ENCODE measurements around the gene CTAG1A.
"Not testable (repeated sequence)": the region's sequence is repeated elsewhere in the genome, so short reads cannot be mapped to it uniquely, and the experiment has no call there.

CTAG1A gene

GRCh38 chrX:154558896-154559295 lies 26.0 kb upstream of the CTAG1A start:
- H4K20me1 ChIP-seq (ENCODE audit: low read depth, low read length); H3K36me3 ChIP-seq (ENCODE audit: low read length); H3K79me2 ChIP-seq (ENCODE audit: insufficient read depth, low read length); H3K27me3 ChIP-seq (ENCODE audit: low read length); H3K9me2 ChIP-seq (replicated peaks; ENCODE audit: insufficient read depth, low read length); H3K4me3 ChIP-seq (ENCODE audit: insufficient read depth, low read length, poor library complexity, severe bottlenecking); H3F3A ChIP-seq (ENCODE audit: insufficient read depth); H3K4me2 ChIP-seq (ENCODE audit: low read depth, low read length, poor library complexity, severe bottlenecking); H2AFZ ChIP-seq (ENCODE audit: low read depth, low read length, severe bottlenecking); H3K9ac ChIP-seq (ENCODE audit: low read length); H3K9me3 ChIP-seq (ENCODE audit: insufficient read depth, low read length); H3K27ac ChIP-seq (ENCODE audit: low read depth, low read length): not testable (repeated sequence)

- not testable (repeated sequence) for H3K4me3 ChIP-seq (ENCODE audit: insufficient read depth, low read length, poor library complexity, severe bottlenecking); H3K27me3 ChIP-seq (ENCODE audit: low read length); H3K9me2 ChIP-seq (replicated peaks; ENCODE audit: insufficient read depth, low read length); H3K9ac ChIP-seq (ENCODE audit: low read length); H4K20me1 ChIP-seq (ENCODE audit: low read depth, low read length); H3K27ac ChIP-seq (ENCODE audit: low read depth, low read length); H3F3A ChIP-seq (ENCODE audit: insufficient read depth); H3K9me3 ChIP-seq (ENCODE audit: insufficient read depth, low read length); H3K36me3 ChIP-seq (ENCODE audit: low read length); H2AFZ ChIP-seq (ENCODE audit: low read depth, low read length, severe bottlenecking); H3K4me2 ChIP-seq (ENCODE audit: low read depth, low read length, poor library complexity, severe bottlenecking); H3K79me2 ChIP-seq (ENCODE audit: insufficient read depth, low read length)
Measured at GRCh38 chrX:154560326-154560725, 24.6 kb upstream of the CTAG1A start.

GRCh38 chrX:154562295-154562694 lies 22.6 kb upstream of the CTAG1A start:
- not testable (repeated sequence) for H3K4me2 ChIP-seq (ENCODE audit: low read depth, low read length, poor library complexity, severe bottlenecking); H3K27me3 ChIP-seq (ENCODE audit: low read length); H3F3A ChIP-seq (ENCODE audit: insufficient read depth); H3K27ac ChIP-seq (ENCODE audit: low read depth, low read length); H3K36me3 ChIP-seq (ENCODE audit: low read length); H3K9me3 ChIP-seq (ENCODE audit: insufficient read depth, low read length); H3K9me2 ChIP-seq (replicated peaks; ENCODE audit: insufficient read depth, low read length); H4K20me1 ChIP-seq (ENCODE audit: low read depth, low read length); H3K9ac ChIP-seq (ENCODE audit: low read length); H3K4me3 ChIP-seq (ENCODE audit: insufficient read depth, low read length, poor library complexity, severe bottlenecking); H2AFZ ChIP-seq (ENCODE audit: low read depth, low read length, severe bottlenecking); H3K79me2 ChIP-seq (ENCODE audit: insufficient read depth, low read length)

- not testable (repeated sequence) for H3K79me2 ChIP-seq (ENCODE audit: insufficient read depth, low read length); H3K27ac ChIP-seq (ENCODE audit: low read depth, low read length); H3F3A ChIP-seq (ENCODE audit: insufficient read depth); H3K36me3 ChIP-seq (ENCODE audit: low read length); H3K27me3 ChIP-seq (ENCODE audit: low read length); H2AFZ ChIP-seq (ENCODE audit: low read depth, low read length, severe bottlenecking); H3K9me2 ChIP-seq (replicated peaks; ENCODE audit: insufficient read depth, low read length); H3K4me3 ChIP-seq (ENCODE audit: insufficient read depth, low read length, poor library complexity, severe bottlenecking); H4K20me1 ChIP-seq (ENCODE audit: low read depth, low read length); H3K9ac ChIP-seq (ENCODE audit: low read length); H3K9me3 ChIP-seq (ENCODE audit: insufficient read depth, low read length); H3K4me2 ChIP-seq (ENCODE audit: low read depth, low read length, poor library complexity, severe bottlenecking)
Measured at GRCh38 chrX:154570361-154570760, 14.6 kb upstream of the CTAG1A start.

GRCh38 chrX:154573061-154573460 lies 11.9 kb upstream of the CTAG1A start:
- not testable (repeated sequence) for H3K36me3 ChIP-seq (ENCODE audit: low read length); H3K79me2 ChIP-seq (ENCODE audit: insufficient read depth, low read length); H3K27ac ChIP-seq (ENCODE audit: low read depth, low read length); H3K4me3 ChIP-seq (ENCODE audit: insufficient read depth, low read length, poor library complexity, severe bottlenecking); H3K4me2 ChIP-seq (ENCODE audit: low read depth, low read length, poor library complexity, severe bottlenecking); H4K20me1 ChIP-seq (ENCODE audit: low read depth, low read length); H3K9me2 ChIP-seq (replicated peaks; ENCODE audit: insufficient read depth, low read length); H3K9ac ChIP-seq (ENCODE audit: low read length); H3K27me3 ChIP-seq (ENCODE audit: low read length); H3F3A ChIP-seq (ENCODE audit: insufficient read depth); H2AFZ ChIP-seq (ENCODE audit: low read depth, low read length, severe bottlenecking); H3K9me3 ChIP-seq (ENCODE audit: insufficient read depth, low read length)

GRCh38 chrX:154575076-154575475 lies 9.9 kb upstream of the CTAG1A start:
- H3K9me2 ChIP-seq (replicated peaks; ENCODE audit: insufficient read depth, low read length); H3K79me2 ChIP-seq (ENCODE audit: insufficient read depth, low read length): not testable (repeated sequence)

GRCh38 chrX:154582994-154583393 lies 1.9 kb upstream of the CTAG1A start:
- not testable (repeated sequence) for H3K27me3 ChIP-seq (ENCODE audit: low read length); H3K79me2 ChIP-seq (ENCODE audit: insufficient read depth, low read length); H3K9me3 ChIP-seq (ENCODE audit: insufficient read depth, low read length); H3K36me3 ChIP-seq (ENCODE audit: low read length); H3F3A ChIP-seq (ENCODE audit: insufficient read depth); H3K4me2 ChIP-seq (ENCODE audit: low read depth, low read length, poor library complexity, severe bottlenecking); H2AFZ ChIP-seq (ENCODE audit: low read depth, low read length, severe bottlenecking); H3K27ac ChIP-seq (ENCODE audit: low read depth, low read length); H3K9ac ChIP-seq (ENCODE audit: low read length); H3K9me2 ChIP-seq (replicated peaks; ENCODE audit: insufficient read depth, low read length); H4K20me1 ChIP-seq (ENCODE audit: low read depth, low read length); H3K4me3 ChIP-seq (ENCODE audit: insufficient read depth, low read length, poor library complexity, severe bottlenecking)

More at GRCh38 chrX:154575076-154575475, 9.9 kb upstream of the CTAG1A start:
- H3K36me3 ChIP-seq (ENCODE audit: low read length); H2AFZ ChIP-seq (ENCODE audit: low read depth, low read length, severe bottlenecking); H3K9me3 ChIP-seq (ENCODE audit: insufficient read depth, low read length); H3K4me3 ChIP-seq (ENCODE audit: insufficient read depth, low read length, poor library complexity, severe bottlenecking); H3K27ac ChIP-seq (ENCODE audit: low read depth, low read length); H3F3A ChIP-seq (ENCODE audit: insufficient read depth); H3K27me3 ChIP-seq (ENCODE audit: low read length); H4K20me1 ChIP-seq (ENCODE audit: low read depth, low read length); H3K9ac ChIP-seq (ENCODE audit: low read length); H3K4me2 ChIP-seq (ENCODE audit: low read depth, low read length, poor library complexity, severe bottlenecking): not testable (repeated sequence)

- not testable (repeated sequence) for H3K27ac ChIP-seq (ENCODE audit: low read depth, low read length); H3K9ac ChIP-seq (ENCODE audit: low read length); H3K9me3 ChIP-seq (ENCODE audit: insufficient read depth, low read length); H3K9me2 ChIP-seq (replicated peaks; ENCODE audit: insufficient read depth, low read length); H4K20me1 ChIP-seq (ENCODE audit: low read depth, low read length); H3K36me3 ChIP-seq (ENCODE audit: low read length); H3K79me2 ChIP-seq (ENCODE audit: insufficient read depth, low read length); H3K4me3 ChIP-seq (ENCODE audit: insufficient read depth, low read length, poor library complexity, severe bottlenecking); H3K27me3 ChIP-seq (ENCODE audit: low read length); H3K4me2 ChIP-seq (ENCODE audit: low read depth, low read length, poor library complexity, severe bottlenecking); H3F3A ChIP-seq (ENCODE audit: insufficient read depth); H2AFZ ChIP-seq (ENCODE audit: low read depth, low read length, severe bottlenecking)
Measured at GRCh38 chrX:154590415-154590814, 5.5 kb downstream of the CTAG1A start.
